Osteocyte (in vitro differentiated cells): ENCODE data around the gene BPIFB3. TPM values are rescaled to one million over a fixed set of nuclear protein-coding genes. Genes with fewer than 3 reads are reported as not detected.
"Not testable (repeated sequence)": the region's sequence is repeated elsewhere in the genome, so short reads cannot be mapped to it uniquely, and the experiment has no call there.

Experiments
- DNase-seq: peaks from one replicate; pipeline ENCODE4 v3.0.0; 2021; ENCODE audit warnings: mixed read lengths; ENCODE audit not compliant: unreplicated experiment; ENCODE audit errors: extremely low spot score
- H3K27ac Mint-ChIP-seq: one replicate; pipeline ENCODE4 v1.8.0; 2021; ENCODE audit warnings: mild to moderate bottlenecking, mixed read lengths; ENCODE audit not compliant: unreplicated experiment
- H3K27me3 Mint-ChIP-seq: one replicate; pipeline ENCODE4 v1.8.0; 2021; ENCODE audit warnings: mixed read lengths; ENCODE audit not compliant: unreplicated experiment
- H3K36me3 Mint-ChIP-seq: one replicate; pipeline ENCODE4 v1.8.0; 2021; ENCODE audit warnings: mixed read lengths; ENCODE audit not compliant: unreplicated experiment
- H3K4me1 Mint-ChIP-seq: one replicate; pipeline ENCODE4 v1.8.0; 2021; ENCODE audit warnings: mixed read lengths; ENCODE audit not compliant: unreplicated experiment
- H3K4me3 Mint-ChIP-seq: one replicate; pipeline ENCODE4 v1.8.0; 2021; ENCODE audit warnings: mild to moderate bottlenecking, moderate library complexity, mixed read lengths; ENCODE audit not compliant: unreplicated experiment
- H3K9me3 Mint-ChIP-seq: one replicate; pipeline ENCODE4 v1.8.0; 2021; ENCODE audit warnings: mixed read lengths; ENCODE audit not compliant: unreplicated experiment
- CTCF ChIP-seq: fragments of 200-600 bp; sonication (generic); IDR thresholded peaks from 2 replicates; pipeline ENCODE4 v1.5.0; 2021; ENCODE audit warnings: antibody characterized with exemption, mild to moderate bottlenecking, moderate library complexity
- total RNA-seq: library from RNA; stranded (reverse); gene quantifications from 2 replicates; pipeline ENCODE4 v1.2.1, GENCODE V29; 2021

The BPIFB3 gene
- total RNA-seq, 1 donor from 2014 or later: not detected

GRCh38 chr20:33092361-33092760, 38.7 kb downstream of the BPIFB3 start:
- no peaks in the 10 kb centered on the region for H3K4me1 Mint-ChIP-seq
- no peak for TF ChIP-seq CTCF
- H3K9me3 Mint-ChIP-seq: no peaks in the 10 kb centered on the region
- no peaks in the 10 kb centered on the region for H3K36me3 Mint-ChIP-seq
- H3K27ac Mint-ChIP-seq: no peak overlapping the region
- peaks cover 2% of the 10 kb centered on the region for H3K27me3 Mint-ChIP-seq
- H3K4me3 Mint-ChIP-seq: no peak overlapping the region
- DNase-seq: no peak

- Mint-ChIP-seq H3K27me3 (no peaks in the 10 kb centered on the region), H3K4me3 (no peak overlapping the region), H3K9me3 (no peaks in the 10 kb centered on the region), H3K4me1 (no peaks in the 10 kb centered on the region), H3K36me3 (no peaks in the 10 kb centered on the region), H3K27ac (no peak overlapping the region)
- TF ChIP-seq CTCF: no peak
- no peak for DNase-seq
Observed at GRCh38 chr20:33093074-33093473, 39.4 kb downstream of the BPIFB3 start.

- H3K9me3 Mint-ChIP-seq: no peaks in the 10 kb centered on the region
- no peaks in the 10 kb centered on the region for H3K4me1 Mint-ChIP-seq
Observed at GRCh38 chr20:33093582-33093981, 39.9 kb downstream of the BPIFB3 start.

GRCh38 chr20:33095249-33095648, 41.5 kb downstream of the BPIFB3 start:
- no peak for TF ChIP-seq CTCF
- no peaks in the 10 kb centered on the region for H3K4me1 Mint-ChIP-seq
- DNase-seq: no peak
- no peak overlapping the region for H3K27ac Mint-ChIP-seq
- H3K27me3 Mint-ChIP-seq: no peaks in the 10 kb centered on the region
- no peaks in the 10 kb centered on the region for H3K9me3 Mint-ChIP-seq
- H3K4me3 Mint-ChIP-seq: no peak overlapping the region
- H3K36me3 Mint-ChIP-seq: no peaks in the 10 kb centered on the region

More at GRCh38 chr20:33093582-33093981, 39.9 kb downstream of the BPIFB3 start:
- TF ChIP-seq CTCF: no peak
- DNase-seq: no peak
- Mint-ChIP-seq H3K36me3 (no peaks in the 10 kb centered on the region), H3K4me3 (no peak overlapping the region), H3K27ac (no peak overlapping the region), H3K27me3 (no peaks in the 10 kb centered on the region)

- H3K36me3 Mint-ChIP-seq, H3K9me3 Mint-ChIP-seq, H3K4me3 Mint-ChIP-seq, H3K27ac Mint-ChIP-seq, H3K27me3 Mint-ChIP-seq, DNase-seq, H3K4me1 Mint-ChIP-seq: not testable (repeated sequence)
- peak; percentile 62 for TF ChIP-seq CTCF
Observed at GRCh38 chr20:33095902-33096584, 42.3 kb downstream of the BPIFB3 start.
